ENCODE results near the gene TMEM144. TPM values are rescaled to one million over a fixed set of nuclear protein-coding genes. Genes with fewer than 3 reads are reported as not detected.

TMEM144 gene
- total RNA-seq, 1 experiment from 2014 or later = 6.0 TPM

DNA sequence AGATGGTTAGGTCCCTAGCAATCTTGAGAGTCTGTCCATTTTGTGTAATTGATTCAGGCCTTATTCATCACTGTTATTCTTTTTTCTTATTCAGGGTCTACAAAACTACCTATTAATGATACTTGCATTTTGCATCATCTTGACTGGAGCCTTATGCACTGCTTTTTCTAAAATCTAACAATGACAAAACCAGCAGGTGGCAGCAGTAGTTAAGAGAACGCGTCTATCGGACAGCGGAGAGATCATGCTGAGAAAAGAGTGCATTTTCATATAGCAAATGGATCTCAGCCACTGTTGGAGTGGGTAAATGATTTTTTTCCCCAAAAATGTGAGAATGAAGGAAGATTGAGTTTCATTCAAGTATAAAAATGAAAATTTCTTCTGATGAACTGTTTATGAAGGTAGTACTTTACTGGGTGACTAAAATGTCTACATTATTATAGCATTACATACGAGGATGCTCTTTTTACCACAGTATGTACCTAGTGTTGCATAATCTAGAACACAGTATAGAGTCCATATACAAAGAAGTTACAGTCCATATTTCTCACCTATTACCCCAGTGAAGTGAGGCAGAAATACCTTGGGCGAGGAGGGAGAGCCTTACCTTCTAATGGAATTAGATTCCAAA, 43.2 kb downstream of the TMEM144 start:
- TF ChIP-seq SIN3A (IDR thresholded peaks at IDR 0.05; ENCODE audit: borderline replicate concordance, insufficient read depth, low read depth, low read length) = no peak
- no peak for TF ChIP-seq TCF7L2 (IDR thresholded peaks at IDR 0.05; ENCODE audit: low read depth, low read length)
- TF ChIP-seq, protein P1, sequence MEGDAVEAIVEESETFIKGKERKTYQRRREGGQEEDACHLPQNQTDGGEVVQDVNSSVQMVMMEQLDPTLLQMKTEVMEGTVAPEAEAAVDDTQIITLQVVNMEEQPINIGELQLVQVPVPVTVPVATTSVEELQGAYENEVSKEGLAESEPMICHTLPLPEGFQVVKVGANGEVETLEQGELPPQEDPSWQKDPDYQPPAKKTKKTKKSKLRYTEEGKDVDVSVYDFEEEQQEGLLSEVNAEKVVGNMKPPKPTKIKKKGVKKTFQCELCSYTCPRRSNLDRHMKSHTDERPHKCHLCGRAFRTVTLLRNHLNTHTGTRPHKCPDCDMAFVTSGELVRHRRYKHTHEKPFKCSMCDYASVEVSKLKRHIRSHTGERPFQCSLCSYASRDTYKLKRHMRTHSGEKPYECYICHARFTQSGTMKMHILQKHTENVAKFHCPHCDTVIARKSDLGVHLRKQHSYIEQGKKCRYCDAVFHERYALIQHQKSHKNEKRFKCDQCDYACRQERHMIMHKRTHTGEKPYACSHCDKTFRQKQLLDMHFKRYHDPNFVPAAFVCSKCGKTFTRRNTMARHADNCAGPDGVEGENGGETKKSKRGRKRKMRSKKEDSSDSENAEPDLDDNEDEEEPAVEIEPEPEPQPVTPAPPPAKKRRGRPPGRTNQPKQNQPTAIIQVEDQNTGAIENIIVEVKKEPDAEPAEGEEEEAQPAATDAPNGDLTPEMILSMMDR (IDR thresholded peaks at IDR 0.05) = peak; percentile 66
- CTCF ChIA-PET = no interaction called here
- Histone ChIP-seq H3K4me3 (ENCODE audit: low read depth in 2 of 2, low read length in 2 of 2) (no peak overlapping the region), H3K36me3 (ENCODE audit: control insufficient read depth, insufficient read depth, low read length) (no peaks in the 10 kb centered on the region), H3K27me3 (ENCODE audit: control insufficient read depth, insufficient read depth, low read length) (no peaks in the 10 kb centered on the region), H3K27ac (ENCODE audit: low read length) (no peak overlapping the region), H3K9me3 (ENCODE audit: control insufficient read depth, insufficient read depth, low read depth, low read length) (no peaks in the 10 kb centered on the region), H3K4me1 (ENCODE audit: control insufficient read depth, insufficient read depth, low read length) (no peaks in the 10 kb centered on the region)
- peak; percentile 75; the same call in 1 of the 2 replicates for ATAC-seq
- intact Hi-C loops (cut with micrococcal nuclease; ENCODE audit: unreplicated experiment) = loop anchor here (2.0 to 5.0 kb wide), 2 partner anchors 61 to 371 kb away; no protein-coding TSS in a partner anchor
- POLR2A ChIA-PET = no interaction called here
- in situ Hi-C loops (cut with HindIII; ENCODE audit: low pct_unique_long_range_greater_than_20kb, low sequenced_read_pairs) = no loop called here
- peak; percentile 41 for DNase-seq (ENCODE audit: low read depth, low spot score)
- no TSS peak for BruUV-seq (replicated peaks)

DNA sequence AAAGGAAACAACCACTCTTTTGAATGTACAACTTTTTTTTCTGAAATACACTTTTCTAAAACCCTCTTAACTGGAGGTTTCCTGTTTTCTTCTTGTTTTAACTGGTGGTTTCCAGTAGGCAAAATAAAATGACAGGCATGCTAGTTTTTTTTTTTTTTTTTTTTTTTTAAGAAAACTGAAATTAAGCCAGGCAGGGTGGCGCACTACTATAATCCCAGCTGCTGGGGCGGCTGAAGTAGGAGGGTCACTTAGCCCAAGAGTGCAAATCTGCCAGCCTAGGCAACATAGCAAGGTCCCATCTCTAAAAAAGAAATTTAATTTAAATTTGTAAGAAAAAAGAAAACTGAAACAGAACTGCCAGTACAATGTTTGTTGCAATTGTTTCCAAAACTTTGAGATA, 44.0 kb downstream of the TMEM144 start:
- Histone ChIP-seq H3K4me1 (ENCODE audit: control insufficient read depth, insufficient read depth, low read length) (no peaks in the 10 kb centered on the region), H3K9me3 (ENCODE audit: control insufficient read depth, insufficient read depth, low read depth, low read length) (no peaks in the 10 kb centered on the region), H3K27me3 (ENCODE audit: control insufficient read depth, insufficient read depth, low read length) (no peaks in the 10 kb centered on the region), H3K27ac (ENCODE audit: low read length) (no peak overlapping the region), H3K36me3 (ENCODE audit: control insufficient read depth, insufficient read depth, low read length) (no peaks in the 10 kb centered on the region), H3K4me3 (ENCODE audit: low read depth in 2 of 2, low read length in 2 of 2) (no peak overlapping the region)
- in situ Hi-C loops (cut with HindIII; ENCODE audit: low pct_unique_long_range_greater_than_20kb, low sequenced_read_pairs) (no loop called here), intact Hi-C loops (cut with micrococcal nuclease; ENCODE audit: unreplicated experiment) (loop anchor here (2.0 to 5.0 kb wide), 2 partner anchors 62 to 261 kb away; no protein-coding TSS in a partner anchor)
- no peak for ATAC-seq
- ChIA-PET CTCF (no interaction called here), POLR2A (no interaction called here)
- no TSS peak for BruUV-seq (replicated peaks)
- TF ChIP-seq SIN3A (IDR thresholded peaks at IDR 0.05; ENCODE audit: borderline replicate concordance, insufficient read depth, low read depth, low read length) = no peak
- no peak for TF ChIP-seq POLR2AphosphoS5 (IDR thresholded peaks at IDR 0.05; ENCODE audit: low read depth, low read length)
- TF ChIP-seq, protein P2, sequence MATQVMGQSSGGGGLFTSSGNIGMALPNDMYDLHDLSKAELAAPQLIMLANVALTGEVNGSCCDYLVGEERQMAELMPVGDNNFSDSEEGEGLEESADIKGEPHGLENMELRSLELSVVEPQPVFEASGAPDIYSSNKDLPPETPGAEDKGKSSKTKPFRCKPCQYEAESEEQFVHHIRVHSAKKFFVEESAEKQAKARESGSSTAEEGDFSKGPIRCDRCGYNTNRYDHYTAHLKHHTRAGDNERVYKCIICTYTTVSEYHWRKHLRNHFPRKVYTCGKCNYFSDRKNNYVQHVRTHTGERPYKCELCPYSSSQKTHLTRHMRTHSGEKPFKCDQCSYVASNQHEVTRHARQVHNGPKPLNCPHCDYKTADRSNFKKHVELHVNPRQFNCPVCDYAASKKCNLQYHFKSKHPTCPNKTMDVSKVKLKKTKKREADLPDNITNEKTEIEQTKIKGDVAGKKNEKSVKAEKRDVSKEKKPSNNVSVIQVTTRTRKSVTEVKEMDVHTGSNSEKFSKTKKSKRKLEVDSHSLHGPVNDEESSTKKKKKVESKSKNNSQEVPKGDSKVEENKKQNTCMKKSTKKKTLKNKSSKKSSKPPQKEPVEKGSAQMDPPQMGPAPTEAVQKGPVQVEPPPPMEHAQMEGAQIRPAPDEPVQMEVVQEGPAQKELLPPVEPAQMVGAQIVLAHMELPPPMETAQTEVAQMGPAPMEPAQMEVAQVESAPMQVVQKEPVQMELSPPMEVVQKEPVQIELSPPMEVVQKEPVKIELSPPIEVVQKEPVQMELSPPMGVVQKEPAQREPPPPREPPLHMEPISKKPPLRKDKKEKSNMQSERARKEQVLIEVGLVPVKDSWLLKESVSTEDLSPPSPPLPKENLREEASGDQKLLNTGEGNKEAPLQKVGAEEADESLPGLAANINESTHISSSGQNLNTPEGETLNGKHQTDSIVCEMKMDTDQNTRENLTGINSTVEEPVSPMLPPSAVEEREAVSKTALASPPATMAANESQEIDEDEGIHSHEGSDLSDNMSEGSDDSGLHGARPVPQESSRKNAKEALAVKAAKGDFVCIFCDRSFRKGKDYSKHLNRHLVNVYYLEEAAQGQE (IDR thresholded peaks at IDR 0.05; ENCODE audit: insufficient read depth in 1 of 2, low read depth in 2 of 2, low read length in 1 of 2) = no peak
- TF ChIP-seq, protein P1 (IDR thresholded peaks at IDR 0.05) = no peak
- no peak for TF ChIP-seq TCF7L2 (IDR thresholded peaks at IDR 0.05; ENCODE audit: low read depth, low read length)
- DNase-seq (ENCODE audit: low read depth, low spot score) = no peak
